Karpas-422 (cell line): ENCODE results near the gene ROR1. TPM values are rescaled to one million over a fixed set of nuclear protein-coding genes. Genes with fewer than 3 reads are reported as not detected.

ENCODE experiments used
- DNase-seq: peaks from one replicate; pipeline ENCODE4 v3.0.0-alpha.2; 2015
- H2AFZ ChIP-seq: fragments of 200-600 bp; sonication (generic); 2 replicates; pipeline ENCODE4 v1.6.1; 2014; ENCODE audit warnings: antibody characterized with exemption, low read length, mixed read lengths
- H3K27ac ChIP-seq: fragments of 200-600 bp; sonication (generic); 2 replicates; pipeline ENCODE4 v1.5.1; 2014; ENCODE audit warnings: mild to moderate bottlenecking, low read length, moderate library complexity
- H3K27me3 ChIP-seq: fragments of 200-600 bp; sonication (generic); 2 replicates; pipeline ENCODE4 v1.6.1; 2014; ENCODE audit warnings: low read length, mixed read lengths
- H3K36me3 ChIP-seq: fragments of 200-600 bp; sonication (generic); 2 replicates; pipeline ENCODE4 v1.6.1; 2014; ENCODE audit warnings: low read length, mixed read lengths; ENCODE audit not compliant: insufficient read depth
- H3K4me1 ChIP-seq: fragments of 200-600 bp; sonication (generic); 2 replicates; pipeline ENCODE4 v1.6.1; 2014; ENCODE audit warnings: mild to moderate bottlenecking, low read length, mixed read lengths
- H3K4me2 ChIP-seq: fragments of 200-600 bp; sonication (generic); 2 replicates; pipeline ENCODE4 v1.6.1; 2014; ENCODE audit warnings: low read length, low read depth, mild to moderate bottlenecking; ENCODE audit not compliant: poor library complexity, severe bottlenecking
- H3K4me3 ChIP-seq: fragments of 200-600 bp; sonication (generic); 2 replicates; pipeline ENCODE4 v1.5.1; 2014; ENCODE audit warnings: mild to moderate bottlenecking, antibody characterized with exemption, low read length, mixed read lengths
- H3K79me2 ChIP-seq: fragments of 200-600 bp; sonication (generic); 2 replicates; pipeline ENCODE4 v1.6.1; 2014; ENCODE audit warnings: mild to moderate bottlenecking, low read length, mixed read lengths
- H3K9ac ChIP-seq: fragments of 200-600 bp; sonication (generic); 2 replicates; pipeline ENCODE4 v1.6.0; 2014; ENCODE audit warnings: low read length
- H3K9me2 ChIP-seq: fragments of 200-600 bp; sonication (generic), shearing (Covaris generic); replicated peaks from 2 replicates; pipeline ENCODE4 v1.6.0; 2014; ENCODE audit warnings: mild to moderate bottlenecking, low read length, moderate library complexity; ENCODE audit not compliant: insufficient read depth
- H3K9me3 ChIP-seq: fragments of 300-700, 200-600 bp; sonication (generic); 2 replicates; pipeline ENCODE4 v1.6.1; 2014; ENCODE audit warnings: low read length, mixed read lengths
- H4K20me1 ChIP-seq: fragments of 200-600 bp; sonication (generic); 2 replicates; pipeline ENCODE4 v1.6.1; 2014; ENCODE audit warnings: mild to moderate bottlenecking, antibody characterized with exemption, low read length, low read depth; ENCODE audit not compliant: insufficient read depth
- total RNA-seq: library from RNA; depleted of rRNA; stranded (reverse); fragments of >200 nt; shearing (Covaris generic); gene quantifications from 2 replicates; pipeline ENCODE4 v1.2.3, GENCODE V29; 2014; ENCODE audit warnings: low replicate concordance

Gene ROR1
- total RNA-seq, 1 experiment from 2014 or later: not detected

- Histone ChIP-seq H3K9ac (no peak overlapping the region), H3K4me2 (no peak overlapping the region), H3K4me3 (no peak overlapping the region), H3K36me3 (no peaks in the 10 kb centered on the region), H2AFZ (no peak overlapping the region), H3K27me3 (no peaks in the 10 kb centered on the region), H3K9me2 (no peaks in the 10 kb centered on the region), H3K9me3 (no peaks in the 10 kb centered on the region), H3K27ac (no peak overlapping the region), H3K79me2 (no peaks in the 10 kb centered on the region), H4K20me1 (no peaks in the 10 kb centered on the region), H3K4me1 (no peaks in the 10 kb centered on the region)
- DNase-seq: no peak
These were observed 172.1 kb downstream of the ROR1 start for GRCh38 chr1:63945943-63946342.

DNA sequence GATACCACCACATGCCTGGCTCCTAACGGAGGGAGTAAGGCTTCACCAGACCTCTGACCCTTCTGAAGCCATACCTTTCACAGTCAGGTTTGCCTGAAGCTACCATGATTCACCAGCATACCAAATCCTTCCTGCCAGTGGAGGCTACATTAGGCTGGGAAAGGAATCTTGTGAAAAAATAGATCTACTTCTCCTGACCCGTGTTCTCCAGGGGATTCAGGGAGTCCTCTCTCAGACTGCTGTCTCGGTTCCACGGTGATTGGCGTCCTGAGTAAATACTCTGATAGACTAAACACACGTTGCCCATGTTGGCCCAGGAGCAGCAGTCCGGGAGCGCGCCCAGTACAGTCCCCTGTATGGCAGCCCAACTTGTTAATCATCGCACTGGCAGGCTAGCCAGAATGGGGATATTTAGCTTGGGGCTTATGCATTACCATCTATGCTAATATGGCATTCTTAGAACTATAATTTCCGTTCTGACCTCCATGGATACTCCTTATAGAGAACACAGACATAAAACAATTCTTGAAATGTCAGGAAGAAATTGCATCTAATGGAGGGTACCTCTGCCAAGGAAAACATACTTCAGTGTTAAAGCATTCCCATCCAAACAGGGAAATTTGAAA lies 173.2 kb downstream of the ROR1 start:
- DNase-seq: no peak
- Histone ChIP-seq H3K9me3 (no peaks in the 10 kb centered on the region), H3K4me1 (no peaks in the 10 kb centered on the region), H3K79me2 (no peaks in the 10 kb centered on the region), H3K9me2 (no peaks in the 10 kb centered on the region), H4K20me1 (no peaks in the 10 kb centered on the region), H3K36me3 (no peaks in the 10 kb centered on the region), H3K4me3 (no peak overlapping the region), H3K4me2 (no peak overlapping the region), H2AFZ (no peak overlapping the region), H3K27ac (no peak overlapping the region), H3K9ac (no peak overlapping the region), H3K27me3 (no peaks in the 10 kb centered on the region)

DNA sequence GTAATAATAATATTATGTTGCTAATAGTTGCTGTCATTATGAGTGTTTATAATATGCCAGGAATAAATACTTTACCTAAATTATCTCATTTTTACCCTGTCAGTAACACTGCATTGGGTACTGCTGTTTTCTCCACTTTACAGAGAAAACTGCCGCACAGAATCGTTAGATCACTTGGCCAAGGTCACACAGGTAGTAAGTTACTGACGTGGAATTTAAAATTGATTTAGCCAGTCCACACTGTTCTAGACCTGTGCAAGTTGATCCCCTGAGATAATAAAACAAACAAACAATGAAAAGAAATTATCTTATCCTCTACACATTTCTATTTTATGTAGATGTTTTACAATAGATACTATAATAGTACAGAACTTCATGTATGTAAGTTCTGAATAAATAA lies 174.1 kb downstream of the ROR1 start:
- no peak overlapping the region for H2AFZ ChIP-seq
- H3K4me2 ChIP-seq: no peak overlapping the region
- no peak for DNase-seq

GRCh38 chr1:63950023-63950422 lies 176.2 kb downstream of the ROR1 start:
- Histone ChIP-seq H3K9me2 (no peaks in the 10 kb centered on the region), H3K9ac (no peak overlapping the region), H3K27me3 (no peaks in the 10 kb centered on the region), H3K4me2 (no peak overlapping the region), H3K27ac (no peak overlapping the region), H4K20me1 (no peaks in the 10 kb centered on the region), H3K79me2 (no peaks in the 10 kb centered on the region), H3K4me3 (no peak overlapping the region), H2AFZ (no peak overlapping the region), H3K9me3 (no peaks in the 10 kb centered on the region), H3K4me1 (no peaks in the 10 kb centered on the region), H3K36me3 (no peaks in the 10 kb centered on the region)
- no peak for DNase-seq

More for the DNA sequence above, 174.1 kb downstream of the ROR1 start:
- H3K79me2 ChIP-seq: no peaks in the 10 kb centered on the region
- H3K9ac ChIP-seq: no peak overlapping the region
- H3K4me3 ChIP-seq: no peak overlapping the region
- no peaks in the 10 kb centered on the region for H3K9me2 ChIP-seq
- H3K27ac ChIP-seq: no peak overlapping the region
- H4K20me1 ChIP-seq: no peaks in the 10 kb centered on the region
- no peaks in the 10 kb centered on the region for H3K27me3 ChIP-seq
- H3K4me1 ChIP-seq: no peaks in the 10 kb centered on the region
- no peaks in the 10 kb centered on the region for H3K36me3 ChIP-seq
- no peaks in the 10 kb centered on the region for H3K9me3 ChIP-seq

- Histone ChIP-seq H3K9me3 (no peaks in the 10 kb centered on the region), H2AFZ (no peak overlapping the region), H3K4me1 (no peaks in the 10 kb centered on the region), H3K27me3 (no peaks in the 10 kb centered on the region), H3K27ac (no peak overlapping the region), H3K9me2 (no peaks in the 10 kb centered on the region), H3K9ac (no peak overlapping the region), H3K36me3 (no peaks in the 10 kb centered on the region), H3K4me2 (no peak overlapping the region), H4K20me1 (no peaks in the 10 kb centered on the region), H3K4me3 (no peak overlapping the region), H3K79me2 (no peaks in the 10 kb centered on the region)
- no peak for DNase-seq
These were observed 177.5 kb downstream of the ROR1 start for GRCh38 chr1:63951059-63951946.

- Histone ChIP-seq H3K4me2 (no peak overlapping the region), H3K9ac (no peak overlapping the region), H2AFZ (no peak overlapping the region), H3K36me3 (no peaks in the 10 kb centered on the region), H3K4me3 (no peak overlapping the region), H4K20me1 (no peaks in the 10 kb centered on the region), H3K4me1 (no peaks in the 10 kb centered on the region), H3K27me3 (no peaks in the 10 kb centered on the region), H3K9me2 (no peaks in the 10 kb centered on the region), H3K79me2 (no peaks in the 10 kb centered on the region), H3K9me3 (no peaks in the 10 kb centered on the region), H3K27ac (no peak overlapping the region)
- DNase-seq: no peak
These were observed 180.4 kb downstream of the ROR1 start for GRCh38 chr1:63954187-63954586.

DNA sequence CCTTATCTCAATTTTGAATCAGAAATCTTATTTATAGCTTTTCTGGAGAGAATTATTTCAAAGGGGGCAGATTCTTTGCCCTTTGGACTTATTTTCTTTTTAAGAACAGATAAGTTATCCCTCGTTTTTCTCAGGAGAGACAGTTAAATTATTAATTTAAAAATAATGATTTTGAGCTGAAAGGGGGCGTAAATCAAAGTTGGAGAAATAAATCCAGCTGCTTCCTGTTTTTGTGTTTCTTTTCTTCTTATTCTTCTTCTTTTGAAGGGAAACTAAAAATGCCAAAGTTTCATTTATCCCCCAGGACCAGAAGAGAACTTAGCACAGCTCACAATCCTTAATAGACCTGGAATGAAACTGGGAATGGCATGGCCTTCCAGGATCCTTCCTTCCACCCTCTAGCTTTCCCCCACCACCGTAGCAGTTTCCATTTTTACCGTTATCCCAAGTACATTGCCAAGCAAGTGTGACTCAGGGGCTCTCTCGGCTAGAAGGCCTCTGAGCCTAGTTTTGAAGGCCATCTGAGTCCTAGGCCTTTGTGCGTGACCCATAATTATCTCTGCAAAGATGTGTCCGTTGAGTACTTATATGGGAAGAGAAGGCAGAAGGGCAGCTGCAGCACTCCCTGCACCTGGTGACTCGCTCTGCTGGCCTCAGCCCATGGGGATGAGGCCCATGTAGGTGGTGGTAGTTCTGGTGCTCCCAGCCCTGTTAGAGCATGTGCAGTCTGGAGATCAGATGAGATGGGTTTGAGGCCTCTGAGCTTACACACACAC lies 181.7 kb downstream of the ROR1 start:
- no peak overlapping the region for H3K9ac ChIP-seq
- H3K9me3 ChIP-seq: no peaks in the 10 kb centered on the region
- H3K27ac ChIP-seq: no peak overlapping the region
- DNase-seq: no peak
- H3K4me2 ChIP-seq: no peak overlapping the region
- H3K4me3 ChIP-seq: no peak overlapping the region
- H4K20me1 ChIP-seq: no peaks in the 10 kb centered on the region
- no peak overlapping the region for H2AFZ ChIP-seq
- H3K79me2 ChIP-seq: no peaks in the 10 kb centered on the region
- no peaks in the 10 kb centered on the region for H3K27me3 ChIP-seq
- H3K4me1 ChIP-seq: no peaks in the 10 kb centered on the region
- H3K9me2 ChIP-seq: no peaks in the 10 kb centered on the region
- no peaks in the 10 kb centered on the region for H3K36me3 ChIP-seq

GRCh38 chr1:63958556-63958955 lies 184.7 kb downstream of the ROR1 start:
- no peak overlapping the region for H2AFZ ChIP-seq
- H3K36me3 ChIP-seq: no peaks in the 10 kb centered on the region
- no peaks in the 10 kb centered on the region for H3K9me2 ChIP-seq
- no peak overlapping the region for H3K9ac ChIP-seq
- H3K4me3 ChIP-seq: no peak overlapping the region
- no peak overlapping the region for H3K27ac ChIP-seq
- H4K20me1 ChIP-seq: no peaks in the 10 kb centered on the region
- H3K79me2 ChIP-seq: no peaks in the 10 kb centered on the region
- DNase-seq: no peak
- H3K27me3 ChIP-seq: no peaks in the 10 kb centered on the region
- no peak overlapping the region for H3K4me2 ChIP-seq
- no peaks in the 10 kb centered on the region for H3K9me3 ChIP-seq
- H3K4me1 ChIP-seq: no peaks in the 10 kb centered on the region
